Lung (tissue), 12 donors: ENCODE measurements around the gene STK4. TPM values are rescaled to one million over a fixed set of nuclear protein-coding genes. Genes with fewer than 3 reads are reported as not detected.

Source experiments
- ATAC-seq: fragments of 200-7000 bp; cut with Tn5 transposase; one replicate; pipeline ENCODE4 v1.9.1; 2020; ENCODE audit warnings: moderate number of reproducible peaks; ENCODE audit not compliant: insufficient read depth, low FRiP score
- DNase-seq, 3 donors: peaks; one replicate each; pipeline ENCODE4 v3.0.0-alpha.2; 2013 to 2017
- H3K27ac ChIP-seq, 2 donors: one replicate each; pipeline ENCODE4 v1.5.1; 2013; ENCODE audit warnings: mild to moderate bottlenecking in 2 of 2, moderate library complexity in 2 of 2, control low read depth in 1 of 2, inconsistent platforms in 1 of 2, low read depth in 1 of 2, low read length in 1 of 2
- H3K27me3 ChIP-seq, 3 donors: one replicate each; pipeline ENCODE4 v1.5.1; 2013; ENCODE audit warnings: low read length in 2 of 3; ENCODE audit not compliant: control insufficient read depth in 3 of 3, insufficient read depth in 3 of 3
- H3K36me3 ChIP-seq, 4 donors: one replicate each; pipeline ENCODE4 v1.5.1; 2013; ENCODE audit warnings: low read length in 4 of 4, mild to moderate bottlenecking in 1 of 4, moderate library complexity in 1 of 4; ENCODE audit not compliant: control insufficient read depth in 4 of 4, insufficient read depth in 4 of 4
- H3K4me1 ChIP-seq, 5 donors: one replicate each; pipeline ENCODE4 v1.5.1; 2013; ENCODE audit warnings: low read length in 5 of 5, mild to moderate bottlenecking in 2 of 5, moderate library complexity in 1 of 5; ENCODE audit not compliant: control insufficient read depth in 5 of 5, insufficient read depth in 5 of 5
- H3K4me3 ChIP-seq: one replicate; pipeline ENCODE4 v1.5.1; 2013; ENCODE audit warnings: mild to moderate bottlenecking, control low read depth, moderate library complexity
- H3K9ac ChIP-seq, 2 donors: one replicate each; pipeline ENCODE4 v1.5.1; 2013; ENCODE audit warnings: low read length in 2 of 2, control low read depth in 1 of 2; ENCODE audit not compliant: insufficient read depth in 1 of 2
- H3K9me3 ChIP-seq, 4 donors: one replicate each; pipeline ENCODE4 v1.5.1; 2013; ENCODE audit warnings: low read length in 3 of 4, mild to moderate bottlenecking in 1 of 4, moderate library complexity in 1 of 4; ENCODE audit not compliant: control insufficient read depth in 4 of 4, insufficient read depth in 3 of 4
- WGBS, 2 donors: extraction: QIAGEN DNeasy Blood & Tissue Kit; methylation state at CpG; one replicate each; pipeline ENCODE4 v1.1.7; 2013; 5-methylcytosine and 5-hydroxymethylcytosine counted together
- polyA plus RNA-seq, 2 donors: library from polyadenylated mRNA; stranded (reverse); fragments of 200-250 nt; gene quantifications; one replicate each; pipeline ENCODE4 v1.2.1, GENCODE V29; 2013
- total RNA-seq, 2 donors: library from RNA; depleted of rRNA in 1 of 2; stranded (reverse); fragments of >200 nt in 1 of 2; gene quantifications; one replicate each; pipeline ENCODE4 v1.2.1, GENCODE V29; 2014 to 2021
- TF ChIP-seq, protein P1 (sequence below): IDR thresholded peaks from 2 replicates; pipeline ENCODE4 v1.5.1; 2012; ENCODE audit warnings: mild to moderate bottlenecking; ENCODE audit errors: control extremely low read depth, extremely low read depth
- donor health status: control.
- donor health status: control.
- donor health status: Bipolar disorder and iron deficiency.
- donor health status: healthy.
- donor health status: DM: yes; HTN: yes; CAD: no.

Gene STK4
- total and polyA plus RNA-seq, 4 donors = 11.8 to 70.9 (median 28.1) TPM

DNA sequence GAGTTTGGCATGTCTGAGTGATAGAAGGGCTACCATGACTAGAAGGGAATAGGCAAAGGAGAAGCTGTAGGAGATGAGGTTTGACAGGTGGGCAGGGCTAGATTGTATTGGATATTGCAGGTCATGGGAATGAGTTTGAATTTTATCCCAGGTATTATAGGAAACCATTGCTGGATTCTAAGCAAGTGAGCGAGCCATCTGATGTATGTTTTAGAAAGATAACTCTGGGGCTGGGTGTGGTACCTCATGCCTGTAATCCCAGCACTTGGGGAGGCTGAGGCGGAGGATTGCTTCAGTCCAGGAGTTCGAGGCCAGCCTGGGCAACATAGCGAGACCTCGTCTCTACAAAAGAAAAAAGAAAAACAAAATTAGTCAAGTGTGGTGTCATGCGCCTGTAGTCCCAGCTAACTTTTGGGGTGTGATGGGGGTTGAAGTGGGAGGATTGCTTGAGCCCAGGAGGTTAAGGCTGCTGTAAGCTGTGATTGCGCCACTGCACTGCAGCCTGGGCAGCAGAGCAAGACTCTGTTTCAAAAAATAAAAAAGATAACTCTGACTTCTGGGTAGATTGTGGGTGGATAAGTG, 16.9 kb downstream of the STK4 start:
- 98 to 99% methylated on average over 7 of the region's 7 CpGs for WGBS, 2 donors
- Histone ChIP-seq H3K4me1 (no peaks in the 10 kb centered on the region), H3K36me3 (peaks cover 8 to 24% (median 16%) of the 10 kb centered on the region in 4 donors), H3K27me3 (no peaks in the 10 kb centered on the region), H3K9me3 (no peaks in the 10 kb centered on the region), H3K9ac (no peak overlapping the region), H3K4me3 (no peak overlapping the region), H3K27ac (no peak overlapping the region)
- TF ChIP-seq, protein P1, sequence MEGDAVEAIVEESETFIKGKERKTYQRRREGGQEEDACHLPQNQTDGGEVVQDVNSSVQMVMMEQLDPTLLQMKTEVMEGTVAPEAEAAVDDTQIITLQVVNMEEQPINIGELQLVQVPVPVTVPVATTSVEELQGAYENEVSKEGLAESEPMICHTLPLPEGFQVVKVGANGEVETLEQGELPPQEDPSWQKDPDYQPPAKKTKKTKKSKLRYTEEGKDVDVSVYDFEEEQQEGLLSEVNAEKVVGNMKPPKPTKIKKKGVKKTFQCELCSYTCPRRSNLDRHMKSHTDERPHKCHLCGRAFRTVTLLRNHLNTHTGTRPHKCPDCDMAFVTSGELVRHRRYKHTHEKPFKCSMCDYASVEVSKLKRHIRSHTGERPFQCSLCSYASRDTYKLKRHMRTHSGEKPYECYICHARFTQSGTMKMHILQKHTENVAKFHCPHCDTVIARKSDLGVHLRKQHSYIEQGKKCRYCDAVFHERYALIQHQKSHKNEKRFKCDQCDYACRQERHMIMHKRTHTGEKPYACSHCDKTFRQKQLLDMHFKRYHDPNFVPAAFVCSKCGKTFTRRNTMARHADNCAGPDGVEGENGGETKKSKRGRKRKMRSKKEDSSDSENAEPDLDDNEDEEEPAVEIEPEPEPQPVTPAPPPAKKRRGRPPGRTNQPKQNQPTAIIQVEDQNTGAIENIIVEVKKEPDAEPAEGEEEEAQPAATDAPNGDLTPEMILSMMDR = no peak
- ATAC-seq (no peak), DNase-seq (no peak)

DNA sequence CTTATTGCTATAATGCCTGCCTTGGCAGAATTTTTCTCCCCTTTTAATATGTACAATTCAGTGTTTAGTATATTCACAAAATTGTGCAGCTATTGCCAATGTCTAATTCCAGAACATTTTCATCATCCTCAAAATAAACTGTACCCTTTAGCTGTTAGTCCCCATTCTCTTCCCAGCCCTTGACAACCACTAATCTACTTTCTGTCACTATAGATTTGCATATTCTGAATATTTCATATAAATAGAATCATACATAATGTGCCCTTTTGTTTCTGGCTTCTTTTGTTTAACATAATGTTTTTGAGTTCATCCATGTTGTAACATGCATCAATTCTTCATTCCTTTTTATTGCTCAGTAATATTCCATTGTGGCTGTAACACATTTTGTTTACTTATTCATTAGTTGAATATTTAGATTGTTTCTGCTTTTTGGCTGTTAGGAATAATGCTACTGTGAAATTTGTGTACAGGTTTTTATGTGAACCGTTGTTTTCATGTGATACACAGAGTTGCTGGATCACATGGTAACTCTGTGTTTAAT, 22.4 kb downstream of the STK4 start:
- WGBS, 2 donors = 80 to 93% methylated on average over 1 of the region's 1 CpG
- H3K27me3 ChIP-seq = no peaks in the 10 kb centered on the region
- peaks cover 5 to 19% (median 11%) of the 10 kb centered on the region in 4 donors for H3K36me3 ChIP-seq
- no peak overlapping the region for H3K4me3 ChIP-seq
- no peak overlapping the region for H3K9ac ChIP-seq
- DNase-seq = no peak
- H3K27ac ChIP-seq = no peak overlapping the region
- H3K9me3 ChIP-seq = no peaks in the 10 kb centered on the region
- TF ChIP-seq, protein P1 = no peak
- H3K4me1 ChIP-seq = peaks cover 0 to 4% (median 0%) of the 10 kb centered on the region in 5 donors
- ATAC-seq = no peak

DNA sequence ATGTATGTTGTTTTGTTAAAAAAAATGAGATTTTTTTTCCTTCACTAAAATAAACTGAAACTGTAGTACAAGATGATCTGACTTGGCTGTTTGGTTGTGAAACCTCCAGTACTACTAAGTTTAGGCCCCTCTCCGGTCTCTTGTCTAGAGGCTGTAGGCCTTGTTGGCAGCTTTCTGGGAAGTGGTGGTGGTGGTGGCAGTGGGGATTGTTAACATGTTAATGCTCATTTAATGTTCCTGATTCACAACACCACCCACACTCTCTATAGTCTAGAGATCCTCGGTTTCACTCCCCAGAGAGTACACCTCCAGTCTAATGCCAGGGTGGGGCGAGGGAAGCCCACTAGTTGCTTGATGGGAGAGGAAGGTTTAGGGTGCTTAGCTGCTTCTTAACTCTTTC, 24.1 kb downstream of the STK4 start:
- Histone ChIP-seq H3K9me3 (no peaks in the 10 kb centered on the region), H3K4me3 (no peak overlapping the region), H3K4me1 (peaks cover 0 to 4% (median 0%) of the 10 kb centered on the region in 5 donors), H3K36me3 (peaks cover 6 to 17% (median 12%) of the 10 kb centered on the region in 4 donors), H3K9ac (no peak overlapping the region), H3K27ac (peak overlapping the region in 1 of 2 donors; percentile 5), H3K27me3 (no peaks in the 10 kb centered on the region)
- 24 to 46% methylated on average over 3 of the region's 3 CpGs for WGBS, 2 donors
- TF ChIP-seq, protein P1 = no peak
- no peak for ATAC-seq
- DNase-seq = peak in 1 of 3 donors; percentile 6

DNA sequence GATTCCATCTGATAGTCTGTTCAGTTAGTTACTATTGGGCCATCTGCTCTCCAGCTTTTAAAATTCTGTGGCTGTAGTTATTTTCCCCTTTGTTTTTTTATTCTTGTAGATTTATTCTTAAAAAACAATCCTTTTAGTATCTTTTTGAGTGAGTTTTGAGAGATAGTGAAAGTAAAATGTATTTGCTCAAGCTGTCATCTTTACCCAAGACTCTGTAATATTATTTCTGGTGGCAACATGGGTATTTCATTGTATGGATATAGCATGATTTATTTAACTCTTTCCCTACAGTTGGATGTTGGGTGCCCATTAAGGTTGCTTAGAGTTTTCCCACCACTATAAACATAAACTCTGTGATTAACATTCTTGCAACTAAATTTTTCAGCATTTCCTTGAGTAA, 24.6 kb downstream of the STK4 start:
- TF ChIP-seq, protein P1 = no peak
- Histone ChIP-seq H3K9ac (no peak overlapping the region), H3K36me3 (peaks cover 6 to 15% (median 11%) of the 10 kb centered on the region in 4 donors), H3K9me3 (no peaks in the 10 kb centered on the region), H3K4me1 (peaks cover 0 to 4% (median 0%) of the 10 kb centered on the region in 5 donors), H3K27me3 (no peaks in the 10 kb centered on the region), H3K27ac (no peak overlapping the region), H3K4me3 (no peak overlapping the region)
- DNase-seq = no peak
- ATAC-seq = no peak
